PC-9 (cell line): ENCODE results near the gene NTNG1. TPM values are rescaled to one million over a fixed set of nuclear protein-coding genes. Genes with fewer than 3 reads are reported as not detected.

Experiments used
- BruUV-seq: library from RNA; stranded (reverse); fragments of 400-500 nt; replicated peaks from 2 replicates; lab custom pipeline; 2021; lab: Mats Ljungman, UMichigan
- CTCF ChIA-PET: fragments of 300-600 bp; sonication (Branson Sonifier 250); formaldehyde crosslinking; loops from one replicate; lab custom pipeline; 2022; ENCODE audit warnings: antibody characterized with exemption; lab: Charles Lee
- POLR2A ChIA-PET: fragments of 300-600 bp; sonication (Branson Sonifier 250); formaldehyde crosslinking; loops from one replicate; lab custom pipeline; 2022; ENCODE audit warnings: antibody characterized with exemption; ENCODE audit not compliant: unreplicated experiment; lab: Charles Lee
- DNase-seq, 2 experiments: peaks; one replicate each; pipeline versions ENCODE4 v3.0.0 to v3.0.0-alpha.2; 2015 to 2022; ENCODE audit warnings: mixed read lengths in 1 of 2
- H2AFZ ChIP-seq: fragments of 200-600 bp; sonication (generic); 2 replicates; pipeline ENCODE4 v1.8.1; 2017; ENCODE audit warnings: antibody characterized with exemption
- H3F3A ChIP-seq: fragments of 200-600 bp; sonication (generic); 2 replicates; pipeline ENCODE4 v1.8.1; 2017; ENCODE audit warnings: antibody characterized with exemption, mild to moderate bottlenecking, low read depth; ENCODE audit not compliant: insufficient read depth
- H3K27ac ChIP-seq: fragments of 200-600 bp; sonication (generic); 2 replicates; pipeline ENCODE4 v1.6.1; 2016; ENCODE audit warnings: mixed run types
- H3K27me3 ChIP-seq: fragments of 200-600 bp; sonication (generic); 2 replicates; pipeline ENCODE4 v1.6.1; 2016; ENCODE audit warnings: low read depth, mixed run types; ENCODE audit not compliant: insufficient read depth
- H3K36me3 ChIP-seq: fragments of 200-600 bp; sonication (generic); 2 replicates; pipeline ENCODE4 v1.6.1; 2016; ENCODE audit warnings: low read depth, mixed run types
- H3K4me1 ChIP-seq: fragments of 200-600 bp; sonication (generic); replicated peaks from 2 replicates; pipeline ENCODE4 v1.6.1; 2016; ENCODE audit warnings: mixed run types; ENCODE audit not compliant: insufficient read depth
- H3K4me2 ChIP-seq: fragments of 200-600 bp; sonication (generic); 2 replicates; pipeline ENCODE4 v1.6.1; 2017; ENCODE audit warnings: mixed run types
- H3K4me3 ChIP-seq: fragments of 200-600 bp; sonication (generic); 2 replicates; pipeline ENCODE4 v1.6.1; 2016; ENCODE audit warnings: mixed run types
- H3K79me2 ChIP-seq: fragments of 200-600 bp; sonication (generic); 2 replicates; pipeline ENCODE4 v1.6.1; 2017; ENCODE audit warnings: low read depth, mixed run types
- H3K9me2 ChIP-seq: fragments of 200-600 bp; sonication (generic); 2 replicates; pipeline ENCODE4 v1.8.1; 2017; ENCODE audit warnings: mild to moderate bottlenecking; ENCODE audit not compliant: insufficient read depth
- H3K9me3 ChIP-seq: fragments of 200-600 bp; sonication (generic); 2 replicates; pipeline ENCODE4 v1.8.1; 2016; ENCODE audit warnings: low read depth; ENCODE audit not compliant: insufficient read depth
- H4K20me1 ChIP-seq: fragments of 200-600 bp; sonication (generic); 2 replicates; pipeline ENCODE4 v1.8.1; 2017; ENCODE audit not compliant: insufficient read depth
- EZH2 ChIP-seq: fragments of 200-600 bp; sonication (generic); IDR thresholded peaks from 2 replicates; pipeline ENCODE4 v1.8.0; 2017; ENCODE audit warnings: antibody characterized with exemption, low read depth
- intact Hi-C: fragments of 100-400 bp; cut with micrococcal nuclease; formaldehyde crosslinking; loops from one replicate; pipeline ENCODE4 v1.10.0; 2022; ENCODE audit not compliant: unreplicated experiment
- total RNA-seq: library from RNA; stranded (reverse); gene quantifications from 2 replicates; pipeline ENCODE4 v1.2.3, GENCODE V29; 2021
- TF ChIP-seq, protein P1 (sequence below): fragments of 200-600 bp; sonication (generic); conservative IDR thresholded peaks from 2 replicates; pipeline ENCODE4 v1.6.1; 2017; ENCODE audit warnings: mixed run types, antibody characterized with exemption, mild to moderate bottlenecking, moderate library complexity

The NTNG1 gene
- total RNA-seq, 1 experiment from 2014 or later, result not detected

DNA sequence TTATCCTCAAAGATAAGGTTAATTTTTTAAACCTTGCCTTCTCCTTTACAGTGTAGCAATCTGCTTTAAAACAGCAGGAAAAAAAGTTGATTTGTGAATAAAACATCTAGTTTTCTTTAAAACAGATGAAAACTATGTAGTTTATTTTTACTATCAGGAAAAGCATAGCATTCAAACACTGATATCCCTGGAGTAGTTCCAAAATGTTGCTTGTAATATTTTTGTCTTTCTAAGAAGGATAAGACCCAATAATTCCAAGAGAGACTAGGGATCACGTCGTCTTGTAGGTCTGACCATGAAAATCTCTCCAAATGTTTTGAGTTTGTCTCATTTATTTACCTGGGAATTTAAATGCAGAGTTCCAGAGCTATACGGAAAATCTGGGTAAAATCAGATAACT, 204.0 kb downstream of the NTNG1 start:
- H2AFZ ChIP-seq, result no peak overlapping the region
- H3K9me2 ChIP-seq, result no peaks in the 10 kb centered on the region
- no peak overlapping the region for H3K4me3 ChIP-seq
- no peak for DNase-seq
- intact Hi-C loops, result no loop called here
- no TSS peak for BruUV-seq
- no peak overlapping the region for H3K27ac ChIP-seq
- no peaks in the 10 kb centered on the region for H3K36me3 ChIP-seq
- no peaks in the 10 kb centered on the region for H3K79me2 ChIP-seq
- H3K4me1 ChIP-seq, result no peaks in the 10 kb centered on the region
- POLR2A ChIA-PET, result no interaction called here
- H3K4me2 ChIP-seq, result no peak overlapping the region
- CTCF ChIA-PET, result no interaction called here
- TF ChIP-seq, protein P1, sequence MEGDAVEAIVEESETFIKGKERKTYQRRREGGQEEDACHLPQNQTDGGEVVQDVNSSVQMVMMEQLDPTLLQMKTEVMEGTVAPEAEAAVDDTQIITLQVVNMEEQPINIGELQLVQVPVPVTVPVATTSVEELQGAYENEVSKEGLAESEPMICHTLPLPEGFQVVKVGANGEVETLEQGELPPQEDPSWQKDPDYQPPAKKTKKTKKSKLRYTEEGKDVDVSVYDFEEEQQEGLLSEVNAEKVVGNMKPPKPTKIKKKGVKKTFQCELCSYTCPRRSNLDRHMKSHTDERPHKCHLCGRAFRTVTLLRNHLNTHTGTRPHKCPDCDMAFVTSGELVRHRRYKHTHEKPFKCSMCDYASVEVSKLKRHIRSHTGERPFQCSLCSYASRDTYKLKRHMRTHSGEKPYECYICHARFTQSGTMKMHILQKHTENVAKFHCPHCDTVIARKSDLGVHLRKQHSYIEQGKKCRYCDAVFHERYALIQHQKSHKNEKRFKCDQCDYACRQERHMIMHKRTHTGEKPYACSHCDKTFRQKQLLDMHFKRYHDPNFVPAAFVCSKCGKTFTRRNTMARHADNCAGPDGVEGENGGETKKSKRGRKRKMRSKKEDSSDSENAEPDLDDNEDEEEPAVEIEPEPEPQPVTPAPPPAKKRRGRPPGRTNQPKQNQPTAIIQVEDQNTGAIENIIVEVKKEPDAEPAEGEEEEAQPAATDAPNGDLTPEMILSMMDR, result no peak
- TF ChIP-seq EZH2, result no peak
- H3F3A ChIP-seq, result no peaks in the 10 kb centered on the region
- no peaks in the 10 kb centered on the region for H3K9me3 ChIP-seq
- no peaks in the 10 kb centered on the region for H4K20me1 ChIP-seq
- no peaks in the 10 kb centered on the region for H3K27me3 ChIP-seq

DNA sequence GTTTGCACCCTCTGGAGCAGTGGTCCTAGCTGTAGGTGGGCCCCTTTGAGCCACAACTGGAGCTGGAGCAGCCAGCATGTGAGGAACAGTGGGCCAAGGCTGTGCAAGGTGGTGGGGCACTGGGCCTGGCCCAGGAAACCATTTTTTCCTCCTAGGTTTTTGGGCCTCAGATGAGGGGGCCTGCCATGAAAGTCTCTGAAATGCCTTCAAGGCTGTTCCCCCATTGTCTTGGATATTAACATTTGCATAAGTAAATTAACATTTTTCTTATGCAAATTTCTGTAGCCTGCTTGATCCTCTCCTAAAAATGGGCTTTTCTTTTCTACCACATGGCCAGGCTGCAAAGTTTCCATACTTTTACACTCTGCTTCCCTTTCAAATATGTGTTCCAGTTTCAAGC, 212.0 kb downstream of the NTNG1 start:
- no peak for DNase-seq
- H3K27me3 ChIP-seq, result no peaks in the 10 kb centered on the region
- intact Hi-C loops, result no loop called here
- no peak overlapping the region for H3K27ac ChIP-seq
- TF ChIP-seq, protein P1, result no peak
- TF ChIP-seq EZH2, result no peak
- H3K9me3 ChIP-seq, result no peaks in the 10 kb centered on the region
- H4K20me1 ChIP-seq, result no peaks in the 10 kb centered on the region
- H3K36me3 ChIP-seq, result no peaks in the 10 kb centered on the region
- H3K9me2 ChIP-seq, result no peaks in the 10 kb centered on the region
- H3K79me2 ChIP-seq, result no peaks in the 10 kb centered on the region
- CTCF ChIA-PET, result no interaction called here
- H3K4me1 ChIP-seq, result no peaks in the 10 kb centered on the region
- no TSS peak for BruUV-seq
- H3F3A ChIP-seq, result no peaks in the 10 kb centered on the region
- no peak overlapping the region for H2AFZ ChIP-seq
- H3K4me3 ChIP-seq, result no peak overlapping the region
- POLR2A ChIA-PET, result no interaction called here
- no peak overlapping the region for H3K4me2 ChIP-seq

DNA sequence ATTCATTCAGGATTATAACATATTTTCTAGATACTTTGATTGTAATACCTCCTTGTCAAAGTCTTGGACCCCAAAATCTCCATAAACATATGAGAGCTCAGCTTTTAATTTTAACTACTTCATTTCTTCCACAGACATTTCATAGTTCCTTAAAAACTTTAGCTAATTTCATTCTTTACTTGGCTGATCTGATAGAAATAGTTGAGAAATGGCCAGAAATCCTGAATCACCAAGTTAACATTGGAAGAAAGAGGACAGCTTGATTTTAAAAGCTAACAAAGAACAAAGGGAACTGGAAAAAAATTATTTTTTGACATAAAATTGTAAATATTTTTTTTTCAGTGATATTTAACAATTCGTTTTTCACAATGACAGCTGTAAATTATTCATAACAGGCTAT, 216.5 kb downstream of the NTNG1 start:
- TF ChIP-seq, protein P1, result no peak
- no peak for TF ChIP-seq EZH2
- ChIA-PET CTCF (no interaction called here), POLR2A (no interaction called here)
- H3F3A ChIP-seq, result no peaks in the 10 kb centered on the region
- H4K20me1 ChIP-seq, result no peaks in the 10 kb centered on the region
- no peaks in the 10 kb centered on the region for H3K4me1 ChIP-seq
- DNase-seq, result no peak
- no peaks in the 10 kb centered on the region for H3K79me2 ChIP-seq
- H3K9me2 ChIP-seq, result no peaks in the 10 kb centered on the region
- no TSS peak for BruUV-seq
- H3K9me3 ChIP-seq, result no peaks in the 10 kb centered on the region
- H3K36me3 ChIP-seq, result no peaks in the 10 kb centered on the region
- H3K27me3 ChIP-seq, result no peaks in the 10 kb centered on the region
- no peak overlapping the region for H3K27ac ChIP-seq
- H3K4me3 ChIP-seq, result no peak overlapping the region
- H3K4me2 ChIP-seq, result no peak overlapping the region
- intact Hi-C loops, result no loop called here
- no peak overlapping the region for H2AFZ ChIP-seq
